GM21825 (cell line): ENCODE measurements around the gene ADPRH.

Source experiments
- ATAC-seq: cut with Tn5 transposase; IDR thresholded peaks from one replicate; pipeline ENCODE4 v1.9.1; 2021; ENCODE audit warnings: mild to moderate bottlenecking, moderate library complexity; ENCODE audit not compliant: unreplicated experiment

Gene ADPRH

GRCh38 chr3:119627461-119627860, 48.2 kb downstream of the ADPRH start:
- ATAC-seq = no peak

GRCh38 chr3:119628390-119628789, 49.1 kb downstream of the ADPRH start:
- peak; percentile 66 for ATAC-seq

- ATAC-seq = peak; percentile 27
These were observed 49.6 kb downstream of the ADPRH start for GRCh38 chr3:119628816-119629445.

GRCh38 chr3:119630128-119630879, 51.0 kb downstream of the ADPRH start:
- no peak for ATAC-seq

- ATAC-seq = no peak
These were observed 51.6 kb downstream of the ADPRH start for GRCh38 chr3:119630880-119631329.

GRCh38 chr3:119631516-119631915, 52.2 kb downstream of the ADPRH start:
- ATAC-seq = no peak

GRCh38 chr3:119632216-119632615, 52.9 kb downstream of the ADPRH start:
- ATAC-seq = no peak

- ATAC-seq = no peak
These were observed 53.5 kb downstream of the ADPRH start for GRCh38 chr3:119632829-119633228.

GRCh38 chr3:119635719-119636118, 56.4 kb downstream of the ADPRH start:
- ATAC-seq = no peak

GRCh38 chr3:119636249-119636648, 57.0 kb downstream of the ADPRH start:
- no peak for ATAC-seq

GRCh38 chr3:119636891-119637611, 57.8 kb downstream of the ADPRH start:
- ATAC-seq = no peak

GRCh38 chr3:119637679-119638477, 58.6 kb downstream of the ADPRH start:
- ATAC-seq = peak; percentile 32
